Glomerular endothelial cell (primary cell): Measurements from ENCODE around the gene MFSD2A. TPM values are rescaled to one million over a fixed set of nuclear protein-coding genes. Genes with fewer than 3 reads are reported as not detected.
"Not testable (repeated sequence)": the region's sequence is repeated elsewhere in the genome, so short reads cannot be mapped to it uniquely, and the experiment has no call there.

Experiments used
- DNase-seq: peaks from one replicate; pipeline ENCODE4 v3.0.0-alpha.2; 2011; ENCODE audit warnings: low read depth, low spot score; ENCODE audit errors: extremely low read depth
- total RNA-seq: library from RNA; depleted of rRNA; stranded (reverse); fragments of >200 nt; gene quantifications from 2 replicates; pipeline ENCODE4 v1.2.3, GENCODE V29; 2015

The MFSD2A gene
- total RNA-seq, 1 donor from 2014 or later = 4.4 TPM

- DNase-seq = no peak
These were observed 14.7 kb upstream of the MFSD2A start for GRCh38 chr1:39940253-39940652.

DNA sequence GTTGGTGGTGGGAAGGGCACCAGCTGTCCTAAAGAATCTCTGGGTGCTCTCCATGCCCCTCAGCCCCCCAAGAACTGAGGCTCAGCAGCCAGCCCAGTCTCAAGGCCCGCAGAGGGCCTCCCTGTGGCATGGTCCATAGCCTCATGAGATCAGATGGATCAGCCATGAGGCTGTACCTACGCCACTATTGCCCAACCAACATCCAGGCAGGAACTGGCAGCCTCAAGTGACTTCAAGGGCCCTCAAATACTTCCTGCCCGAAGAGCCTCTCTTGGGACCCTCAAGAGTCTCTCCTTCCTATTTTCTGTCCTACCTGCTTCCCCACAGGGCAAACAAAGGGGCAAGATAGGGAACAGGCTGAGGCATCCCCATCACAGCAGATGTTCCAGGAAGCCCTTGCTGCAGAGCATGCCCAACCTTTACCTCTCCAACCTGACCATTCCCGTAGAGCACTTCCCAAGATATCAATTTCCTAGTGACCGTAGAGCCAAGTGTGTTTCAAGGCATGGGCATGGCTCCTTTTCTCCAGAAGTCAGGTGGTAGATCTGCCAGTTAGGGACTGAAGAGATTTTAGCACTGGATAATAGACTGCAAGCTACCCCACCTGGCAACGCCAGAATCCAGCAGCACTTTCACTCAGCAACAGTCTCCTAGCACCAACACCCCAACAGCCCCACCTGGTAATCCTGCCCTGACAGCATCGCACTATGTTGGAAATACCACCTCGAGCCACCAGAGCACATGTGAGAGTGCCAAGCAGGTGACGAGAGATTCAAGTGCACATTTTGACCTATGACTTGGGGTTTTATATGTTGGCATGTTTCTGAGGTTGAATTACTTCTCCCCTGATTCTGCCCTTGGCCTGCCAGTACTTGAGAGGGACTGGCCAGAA, 13.7 kb upstream of the MFSD2A start:
- no peak for DNase-seq

GRCh38 chr1:39943471-39944290, 11.3 kb upstream of the MFSD2A start:
- DNase-seq = no peak

DNA sequence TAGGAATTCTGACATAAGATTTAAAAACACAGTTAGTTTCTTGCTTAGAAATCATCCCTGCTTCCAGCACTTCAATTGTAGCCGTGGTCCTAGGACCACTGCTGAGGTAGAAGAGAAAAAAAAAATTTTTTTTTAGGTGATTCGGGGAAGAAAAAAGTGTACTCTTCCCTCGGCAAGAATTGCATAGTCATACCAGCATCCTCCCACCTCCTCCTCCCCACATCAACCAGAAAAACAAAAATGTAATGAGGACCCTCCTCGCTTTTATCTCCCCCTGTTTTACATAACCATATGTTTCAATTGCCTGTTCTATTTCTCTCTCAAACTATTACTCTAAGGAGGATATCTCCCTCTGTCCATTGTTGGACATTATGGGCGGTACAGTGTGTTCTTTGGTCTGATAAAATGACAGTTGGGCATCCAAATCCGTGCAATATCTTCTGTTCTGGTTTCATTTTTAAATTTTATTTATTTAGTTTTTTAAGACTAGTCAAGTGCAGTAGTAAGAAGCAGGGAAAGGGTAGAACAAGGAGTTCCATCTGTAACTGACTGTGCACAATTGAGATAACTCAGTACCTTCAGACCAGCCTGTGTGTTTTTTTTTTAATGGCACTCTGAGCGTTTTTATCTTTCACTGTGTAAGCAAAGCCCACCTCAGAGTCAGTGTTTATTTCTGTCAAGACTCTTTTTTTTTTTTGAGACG, 10.4 kb upstream of the MFSD2A start:
- no peak for DNase-seq

DNA sequence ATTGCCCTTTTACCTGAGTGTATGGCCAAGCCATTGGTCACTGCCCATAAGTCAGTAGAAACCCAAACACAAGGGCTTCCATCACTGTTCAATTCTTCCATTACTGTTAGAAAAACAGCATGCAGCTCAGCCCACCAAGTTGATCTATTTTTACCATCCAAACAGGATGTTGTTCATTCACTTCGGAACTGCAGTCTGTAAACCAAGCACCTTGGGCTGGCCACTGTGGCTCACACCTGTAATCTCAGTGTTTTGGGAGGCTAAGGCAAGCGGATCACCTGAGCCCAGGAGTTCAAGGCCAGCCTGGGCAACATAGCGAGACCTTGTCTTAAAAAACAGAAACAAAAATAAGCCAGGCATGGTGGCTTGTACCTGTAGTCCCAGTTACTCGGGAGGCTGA, 8.7 kb upstream of the MFSD2A start:
- DNase-seq = no peak

DNA sequence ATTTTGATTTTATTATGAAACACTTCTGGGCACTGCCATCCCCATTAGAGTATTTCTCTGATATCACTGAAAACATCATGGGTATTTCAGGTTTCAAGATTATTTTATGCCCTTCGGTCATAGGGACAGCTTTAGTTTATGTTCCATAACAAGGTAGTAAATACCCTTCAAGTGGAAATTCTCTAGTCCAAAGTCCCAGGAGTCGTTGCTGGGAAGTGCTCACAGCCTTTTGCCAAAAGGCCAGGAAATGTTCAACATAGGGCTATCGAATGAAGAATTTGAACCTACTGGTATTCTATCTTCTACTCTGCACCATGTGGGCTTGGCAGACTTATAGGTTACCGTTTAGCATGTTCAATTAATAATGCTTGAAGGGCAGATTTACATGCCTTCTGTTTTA, 7.7 kb upstream of the MFSD2A start:
- DNase-seq = no peak

GRCh38 chr1:39949891-39950290, 5.1 kb upstream of the MFSD2A start:
- DNase-seq = no peak

DNA sequence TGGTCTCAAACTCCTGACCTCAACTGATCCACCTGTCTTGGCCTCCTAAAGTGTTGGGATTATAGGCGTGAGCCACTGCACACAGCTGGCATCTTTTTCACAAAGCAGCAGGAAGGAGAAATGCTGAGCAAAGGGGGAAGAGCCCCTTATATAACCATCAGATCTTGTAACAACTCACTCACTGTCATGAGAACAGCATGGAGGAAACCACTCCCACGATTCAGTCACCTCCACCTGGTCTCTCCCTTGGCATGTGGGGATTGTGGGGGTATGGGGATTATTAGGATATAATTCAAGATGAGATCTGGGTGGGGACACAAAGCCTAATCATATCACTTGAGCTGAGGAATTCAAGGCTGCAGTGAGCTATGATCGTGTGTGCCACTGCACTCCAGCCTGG, 3.0 kb upstream of the MFSD2A start:
- DNase-seq = no peak

DNA sequence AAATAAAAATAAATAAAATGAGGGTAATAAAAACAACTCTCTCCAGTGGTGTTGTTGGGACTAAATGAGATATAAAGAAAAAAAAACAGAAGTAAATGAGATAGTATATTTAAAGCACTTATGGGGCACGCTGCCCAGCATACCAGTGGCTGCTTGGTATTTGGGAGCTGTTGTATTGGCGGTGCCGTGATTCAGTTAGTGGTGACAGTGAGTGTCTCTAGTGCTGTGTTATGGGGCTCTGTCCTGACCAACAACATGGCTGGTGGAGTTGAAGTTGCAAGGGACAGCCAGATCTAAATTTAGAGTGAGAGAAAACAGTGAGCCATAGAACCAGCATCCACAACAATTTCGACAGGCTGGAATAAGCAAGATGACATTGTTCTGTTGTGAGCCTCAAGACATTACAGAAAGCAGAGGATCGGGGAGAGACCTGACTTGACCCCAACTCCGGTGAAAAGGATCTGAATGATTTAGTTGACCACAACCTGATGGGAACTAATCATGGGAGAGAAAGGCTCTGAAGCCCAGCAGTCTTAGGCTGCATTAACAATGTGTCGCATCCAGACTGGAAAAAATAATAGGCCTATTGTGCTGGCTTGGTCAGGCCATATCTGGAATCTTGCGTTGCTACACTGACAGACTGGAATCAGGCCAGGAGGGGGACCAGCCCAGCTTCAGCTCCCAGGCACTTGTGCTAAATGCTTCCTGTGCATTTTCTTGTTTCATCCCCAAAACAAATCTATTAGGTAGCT, 2.4 kb upstream of the MFSD2A start:
- DNase-seq = no peak

GRCh38 chr1:39954324-39954869, 548 bp upstream of the MFSD2A start:
- no peak for DNase-seq

DNA sequence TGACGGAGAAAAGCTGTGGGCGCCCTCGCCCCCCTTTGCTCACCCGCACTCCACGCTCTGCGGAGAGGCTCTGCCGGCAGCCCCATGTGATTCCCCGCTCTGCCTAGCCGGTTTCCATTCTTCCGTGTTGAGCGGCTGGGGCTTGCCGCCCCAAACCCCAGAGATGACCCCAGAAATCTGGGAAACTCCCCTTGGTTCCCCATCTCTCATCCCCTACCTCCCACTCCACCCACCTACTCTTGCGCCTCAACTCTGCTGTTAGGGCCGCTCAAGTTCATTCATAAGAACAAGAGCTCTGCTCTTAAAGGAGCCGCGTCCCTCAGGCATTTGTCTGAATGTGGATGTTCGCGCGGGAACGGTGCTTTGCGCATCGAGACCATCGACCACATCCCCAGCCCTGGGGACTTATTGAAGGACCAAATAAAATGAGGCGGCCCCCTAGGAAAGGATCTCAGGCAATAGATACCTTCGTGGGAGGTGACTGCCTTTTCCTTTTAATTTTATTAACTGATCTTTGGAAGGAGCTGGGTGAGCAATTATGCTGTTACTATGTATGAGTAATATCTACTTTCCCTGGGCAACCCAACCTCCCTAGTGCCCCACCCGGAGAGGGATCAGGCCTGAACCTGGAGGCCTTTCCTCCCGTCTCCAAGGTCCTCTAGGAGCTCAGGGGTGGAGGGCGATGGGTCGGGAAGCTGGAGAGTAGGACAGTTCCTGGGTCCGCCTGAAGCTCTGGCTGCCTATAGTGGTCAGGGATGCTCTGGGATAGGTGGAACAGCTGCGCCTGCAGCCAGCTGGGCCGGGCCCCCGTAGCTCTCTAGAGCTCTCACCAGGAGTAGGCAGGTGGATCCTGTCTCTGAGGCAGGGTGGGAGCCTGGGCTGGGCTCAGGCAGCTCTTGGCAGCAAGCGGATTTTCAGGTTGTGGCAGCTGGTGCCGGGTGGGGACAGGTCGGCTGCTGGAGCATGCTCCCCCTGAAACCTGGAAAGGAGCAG, 898 bp downstream of the MFSD2A start:
- no peak for DNase-seq

DNA sequence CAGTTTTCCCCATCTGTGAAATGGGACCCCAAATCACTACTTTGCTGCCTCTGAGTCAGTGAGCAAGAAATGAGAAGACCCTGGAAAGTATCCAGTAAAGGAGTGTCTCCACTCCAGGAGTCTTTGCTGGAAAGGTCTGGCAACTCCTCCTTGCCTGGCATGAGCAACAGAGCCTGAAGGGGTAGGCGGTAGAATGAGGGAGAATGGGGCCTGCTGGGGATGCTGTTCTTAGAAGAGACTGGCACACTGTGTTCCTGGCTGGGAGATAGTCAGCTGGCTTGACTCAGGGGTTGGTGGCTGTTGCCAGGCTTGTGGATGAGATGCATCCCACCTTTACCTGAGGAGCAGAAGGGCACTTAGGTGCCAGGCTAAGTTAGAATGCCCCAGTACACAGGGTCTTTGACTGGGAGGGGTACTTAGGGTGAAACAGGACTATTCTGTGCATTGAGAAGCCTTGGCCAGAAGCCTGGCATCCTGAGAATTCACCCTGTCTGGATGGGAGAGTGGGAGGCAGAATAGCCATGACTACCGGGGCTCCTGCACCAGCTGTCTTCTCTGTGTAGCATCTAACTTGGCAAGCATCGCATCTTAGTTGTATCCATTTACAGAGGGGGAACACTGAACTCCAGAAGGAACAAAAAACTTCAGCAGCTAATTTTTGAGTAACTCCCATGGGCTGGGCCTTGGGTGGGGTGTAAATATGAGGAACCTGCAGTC, 2.5 kb downstream of the MFSD2A start:
- no peak for DNase-seq

DNA sequence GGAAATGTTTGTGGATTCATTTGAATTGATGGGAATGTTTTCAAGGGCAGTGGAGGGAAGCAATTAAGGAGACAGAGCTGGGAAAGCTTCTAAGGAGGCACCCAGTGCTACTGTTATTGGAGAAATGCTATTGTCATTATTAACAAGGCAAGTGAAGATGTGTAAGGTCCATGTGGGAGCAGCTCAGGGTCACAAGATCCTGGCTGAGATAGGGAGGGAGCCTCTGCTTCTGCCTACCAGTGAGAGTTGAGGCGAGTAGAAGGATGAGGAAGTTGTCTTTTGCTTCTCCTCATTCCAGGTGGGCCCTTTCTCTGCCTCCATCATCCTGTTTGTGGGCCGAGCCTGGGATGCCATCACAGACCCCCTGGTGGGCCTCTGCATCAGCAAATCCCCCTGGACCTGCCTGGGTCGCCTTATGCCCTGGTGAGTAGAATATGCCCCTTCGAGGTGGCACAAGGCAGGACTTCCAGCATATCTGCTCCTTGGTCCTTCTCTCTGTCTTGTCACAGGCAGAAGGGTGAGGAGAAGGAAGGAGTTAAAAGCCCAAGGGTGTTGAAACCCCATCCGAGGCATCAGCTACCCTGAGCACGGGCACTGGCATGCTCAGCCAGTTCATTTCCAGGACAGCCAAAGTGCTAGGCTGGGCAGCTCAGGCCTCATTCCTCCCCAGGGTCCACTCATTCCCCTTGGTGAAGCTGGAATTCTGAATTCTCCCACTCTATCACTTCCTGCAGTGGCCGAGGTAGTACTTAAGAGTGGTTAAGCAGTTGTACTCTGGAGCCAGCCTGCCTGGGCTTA, 3.7 kb downstream of the MFSD2A start:
- DNase-seq = no peak

DNA sequence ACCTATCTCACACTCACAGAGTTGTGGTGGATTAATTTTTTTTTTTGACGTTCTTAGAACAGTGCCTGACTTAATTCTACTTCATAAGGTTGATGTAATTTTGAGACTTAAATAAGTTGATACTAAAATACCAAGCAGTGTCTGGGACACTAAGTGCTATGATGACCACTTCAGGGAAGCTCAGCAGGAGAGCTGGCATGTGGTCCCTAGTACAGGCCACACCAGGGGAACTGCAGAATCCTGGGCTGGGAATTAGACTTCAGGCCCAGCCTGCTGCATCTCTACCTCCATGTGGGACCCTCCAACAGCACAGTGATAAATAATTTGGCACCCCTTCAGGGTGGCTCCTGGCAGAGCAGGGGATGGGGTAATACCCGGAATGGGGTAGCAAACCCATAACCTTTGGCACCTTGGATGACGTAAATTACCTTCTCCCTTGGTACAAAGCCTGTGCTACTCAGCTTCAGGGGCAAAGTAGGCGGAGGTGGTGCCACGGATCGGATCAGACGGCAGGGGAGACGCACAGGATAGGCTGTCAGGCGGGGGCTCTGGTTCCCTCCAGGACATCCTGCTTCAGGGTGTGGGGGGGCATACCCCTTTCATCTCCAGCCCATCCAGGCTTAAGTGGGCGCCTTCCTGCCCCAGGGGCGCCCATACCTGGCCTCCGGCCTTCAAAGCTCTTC, 4.8 kb downstream of the MFSD2A start:
- no peak for DNase-seq

GRCh38 chr1:39960431-39960958, 5.5 kb downstream of the MFSD2A start:
- DNase-seq = no peak

- DNase-seq = no peak
These were observed 7.5 kb downstream of the MFSD2A start for GRCh38 chr1:39962450-39962825.

DNA sequence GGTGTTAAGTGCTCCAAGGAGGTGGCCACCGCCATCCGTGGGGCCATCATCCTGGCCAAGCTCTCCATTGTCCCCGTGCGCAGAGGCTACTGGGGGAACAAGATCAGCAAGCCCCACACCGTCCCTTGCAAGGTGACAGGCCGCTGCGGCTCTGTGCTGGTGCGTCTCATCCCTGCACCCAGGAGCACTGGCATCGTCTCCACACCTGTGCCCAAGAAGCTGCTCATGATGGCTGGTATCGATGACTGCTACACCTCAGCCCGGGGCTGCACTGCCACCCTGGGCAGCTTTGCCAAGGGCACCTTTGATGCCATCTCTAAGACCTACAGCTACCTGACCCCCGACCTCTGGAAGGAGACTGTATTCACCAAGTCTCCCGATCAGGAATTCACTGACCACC, 8.0 kb downstream of the MFSD2A start:
- not testable (repeated sequence) for DNase-seq
